HEK293T (cell line): Measurements from ENCODE around the gene KLHL33.

ENCODE experiments used
- CTCF ChIA-PET: fragments of 350-600 bp; formaldehyde crosslinking; extraction: SDS; loops from one replicate; lab custom pipeline; 2021; ENCODE audit warnings: antibody characterized with exemption, inconsistent platforms; lab: Yijun Ruan, JAX
- POLR2A ChIA-PET: fragments of 350-600 bp; formaldehyde crosslinking; extraction: SDS; loops from one replicate; lab custom pipeline; 2020; ENCODE audit warnings: antibody characterized with exemption, inconsistent platforms; lab: Yijun Ruan, JAX
- DNase-seq: peaks from one replicate; pipeline ENCODE4 v3.0.0; 2012; ENCODE audit warnings: mixed read lengths; ENCODE audit errors: extremely low spot score
- ARNT ChIP-seq: fragments of 450-650 bp; IDR thresholded peaks from 2 replicates; pipeline ENCODE4 v1.6.1; 2017; ENCODE audit warnings: mild to moderate bottlenecking
- BHLHE40 ChIP-seq: fragments of 450-650 bp; IDR thresholded peaks from 2 replicates; pipeline ENCODE4 v1.6.1; 2016; ENCODE audit warnings: mild to moderate bottlenecking, moderate library complexity, borderline replicate concordance
- CTBP1 ChIP-seq: fragments of 450-650 bp; IDR thresholded peaks from 2 replicates; pipeline ENCODE4 v1.6.1; 2016; ENCODE audit warnings: borderline replicate concordance
- ELF4 ChIP-seq: fragments of 450-650 bp; IDR thresholded peaks from 2 replicates; pipeline ENCODE4 v1.6.1; 2017; ENCODE audit warnings: antibody characterized with exemption
- FOXA1 ChIP-seq: fragments of 450-650 bp; IDR thresholded peaks from 2 replicates; pipeline ENCODE4 v1.6.1; 2016; ENCODE audit warnings: mild to moderate bottlenecking
- FOXK2 ChIP-seq: fragments of 450-650 bp; IDR thresholded peaks from 2 replicates; pipeline ENCODE4 v1.6.1; 2016; ENCODE audit warnings: mild to moderate bottlenecking
- FOXM1 ChIP-seq: fragments of 450-650 bp; IDR thresholded peaks from 2 replicates; pipeline ENCODE4 v1.6.1; 2017; ENCODE audit warnings: mild to moderate bottlenecking, borderline replicate concordance
- HDGF ChIP-seq: fragments of 450-650 bp; IDR thresholded peaks from 2 replicates; pipeline ENCODE4 v1.6.1; 2017; ENCODE audit warnings: antibody characterized with exemption, borderline replicate concordance
- L3MBTL2 ChIP-seq: fragments of 450-650 bp; conservative IDR thresholded peaks from 2 replicates; pipeline ENCODE4 v1.6.1; 2016; ENCODE audit warnings: mild to moderate bottlenecking
- LEF1 ChIP-seq: fragments of 450-650 bp; IDR thresholded peaks from 2 replicates; pipeline ENCODE4 v1.6.1; 2017; ENCODE audit warnings: mild to moderate bottlenecking, borderline replicate concordance
- NFRKB ChIP-seq: fragments of 450-650 bp; IDR thresholded peaks from 2 replicates; pipeline ENCODE4 v1.6.1; 2016; ENCODE audit warnings: mild to moderate bottlenecking, moderate library complexity
- SP1 ChIP-seq: fragments of 450-650 bp; IDR thresholded peaks from 2 replicates; pipeline ENCODE4 v1.6.1; 2017
- SUZ12 ChIP-seq: fragments of 450-650 bp; IDR thresholded peaks from 2 replicates; pipeline ENCODE4 v1.6.1; 2016; ENCODE audit warnings: mild to moderate bottlenecking
- TARDBP ChIP-seq: fragments of 450-650 bp; IDR thresholded peaks from 2 replicates; pipeline ENCODE4 v1.6.1; 2016
- ZNF384 ChIP-seq: fragments of 450-650 bp; IDR thresholded peaks from 2 replicates; pipeline ENCODE4 v1.6.1; 2016
- TF ChIP-seq, protein P1 (sequence below): fragments of 450-650 bp; IDR thresholded peaks from 2 replicates; pipeline ENCODE4 v1.6.1; 2016

KLHL33 gene

GRCh38 chr14:20400589-20400964 lies 35.4 kb downstream of the KLHL33 start:
- no peak for DNase-seq
- ChIA-PET CTCF (no interaction called here), POLR2A (no interaction called here)
- TF ChIP-seq SUZ12 (no peak), SP1 (no peak), NFRKB (no peak), LEF1 (no peak), CTBP1 (no peak), ZNF384 (no peak), L3MBTL2 (no peak), ELF4 (no peak)
- TF ChIP-seq, protein P1, sequence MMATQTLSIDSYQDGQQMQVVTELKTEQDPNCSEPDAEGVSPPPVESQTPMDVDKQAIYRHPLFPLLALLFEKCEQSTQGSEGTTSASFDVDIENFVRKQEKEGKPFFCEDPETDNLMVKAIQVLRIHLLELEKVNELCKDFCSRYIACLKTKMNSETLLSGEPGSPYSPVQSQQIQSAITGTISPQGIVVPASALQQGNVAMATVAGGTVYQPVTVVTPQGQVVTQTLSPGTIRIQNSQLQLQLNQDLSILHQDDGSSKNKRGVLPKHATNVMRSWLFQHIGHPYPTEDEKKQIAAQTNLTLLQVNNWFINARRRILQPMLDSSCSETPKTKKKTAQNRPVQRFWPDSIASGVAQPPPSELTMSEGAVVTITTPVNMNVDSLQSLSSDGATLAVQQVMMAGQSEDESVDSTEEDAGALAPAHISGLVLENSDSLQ, result no peak

GRCh38 chr14:20397511-20397910 lies 38.5 kb downstream of the KLHL33 start:
- no peak for DNase-seq
- ChIA-PET POLR2A (no interaction called here), CTCF (no interaction called here)
- TF ChIP-seq HDGF (no peak), SP1 (no peak), L3MBTL2 (no peak), BHLHE40 (no peak), SUZ12 (no peak), TARDBP (no peak), CTBP1 (no peak), ARNT (no peak), FOXM1 (no peak), FOXK2 (no peak), ZNF384 (no peak)
- TF ChIP-seq, protein P1, result no peak

DNA sequence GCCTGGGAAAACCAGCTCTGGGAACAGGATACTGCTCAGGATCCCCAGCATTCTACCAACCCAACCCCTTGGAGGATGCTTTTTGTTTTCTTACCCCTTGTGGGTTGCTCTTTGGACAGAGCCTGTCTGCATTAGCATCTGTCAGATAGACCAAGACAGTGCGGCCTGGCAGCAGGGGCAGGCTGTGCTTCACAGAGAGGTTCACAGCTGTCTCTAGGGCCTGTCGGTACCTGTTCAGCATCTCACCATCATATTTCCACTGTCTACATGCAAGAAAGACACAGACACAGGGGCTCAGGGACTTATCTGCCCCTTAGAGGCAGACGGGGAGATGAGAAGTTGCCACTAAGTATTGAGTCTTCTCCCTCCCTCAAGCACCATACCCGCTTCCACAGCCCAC lies 44.5 kb downstream of the KLHL33 start:
- DNase-seq, result no peak
- POLR2A ChIA-PET, result no interaction called here
- no peak for TF ChIP-seq HDGF
- TF ChIP-seq ARNT, result no peak
- no peak for TF ChIP-seq NFRKB
- TF ChIP-seq, protein P1, result no peak
- CTCF ChIA-PET, result interaction anchor here (0.6 kb wide), 1 partner anchor 484 kb away, joined by 3 read pairs; no protein-coding TSS in a partner anchor

- TF ChIP-seq, protein P1, result no peak
- no peak for TF ChIP-seq TARDBP
- ChIA-PET POLR2A (no interaction called here), CTCF (no interaction called here)
Observed at GRCh38 chr14:20388159-20388558, 47.8 kb downstream of the KLHL33 start.

GRCh38 chr14:20387576-20387975 lies 48.4 kb downstream of the KLHL33 start:
- CTCF ChIA-PET, result no interaction called here
- DNase-seq, result no peak
- TF ChIP-seq LEF1, result no peak
- no peak for TF ChIP-seq L3MBTL2
- TF ChIP-seq FOXA1, result no peak
- TF ChIP-seq SUZ12, result no peak
- no peak for TF ChIP-seq FOXK2
- no peak for TF ChIP-seq ARNT
- TF ChIP-seq TARDBP, result no peak
- TF ChIP-seq ELF4, result no peak
- TF ChIP-seq HDGF, result no peak
- no peak for TF ChIP-seq CTBP1
- TF ChIP-seq FOXM1, result no peak
- TF ChIP-seq, protein P1, result no peak
- POLR2A ChIA-PET, result no interaction called here

More at GRCh38 chr14:20388159-20388558, 47.8 kb downstream of the KLHL33 start:
- DNase-seq, result no peak

DNA sequence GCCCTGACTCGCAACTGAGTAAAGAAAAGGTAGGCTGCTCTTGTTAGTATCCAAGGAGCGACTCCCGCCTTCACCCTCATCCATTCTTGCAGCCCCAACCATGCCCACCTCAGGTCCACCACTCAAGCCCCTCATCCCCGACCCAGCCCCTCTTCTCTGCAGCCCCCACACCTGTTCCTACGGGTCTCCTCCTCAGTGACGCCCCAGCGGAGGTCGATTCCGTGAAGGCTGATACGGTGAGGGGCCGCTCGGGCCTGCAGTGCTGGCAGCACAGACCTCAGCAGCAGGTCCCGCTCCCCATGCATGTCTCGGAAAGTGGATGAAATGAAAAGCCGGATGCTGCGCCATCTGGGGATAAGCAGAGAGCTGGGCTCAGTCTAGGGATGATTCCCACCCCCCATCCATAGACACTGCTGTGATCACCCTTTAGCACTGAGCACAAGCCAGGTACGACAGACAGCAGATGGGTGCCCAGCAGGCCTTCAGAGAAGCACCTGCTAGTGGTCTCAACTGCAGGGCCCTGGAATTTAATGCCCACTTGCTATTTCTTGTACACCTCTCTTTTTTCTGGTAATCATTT lies 49.6 kb downstream of the KLHL33 start:
- POLR2A ChIA-PET, result no interaction called here
- CTCF ChIA-PET, result no interaction called here
- DNase-seq, result no peak
- no peak for TF ChIP-seq SUZ12
- TF ChIP-seq, protein P1, result no peak
- no peak for TF ChIP-seq ZNF384
- no peak for TF ChIP-seq FOXK2
- no peak for TF ChIP-seq L3MBTL2
- no peak for TF ChIP-seq FOXA1
- TF ChIP-seq CTBP1, result no peak
- TF ChIP-seq ARNT, result no peak
- TF ChIP-seq FOXM1, result no peak
- TF ChIP-seq TARDBP, result no peak
- no peak for TF ChIP-seq SP1
- TF ChIP-seq LEF1, result no peak
- no peak for TF ChIP-seq BHLHE40
- TF ChIP-seq HDGF, result no peak
- TF ChIP-seq ELF4, result no peak
- TF ChIP-seq NFRKB, result no peak
